ACC112 (cell line): ENCODE measurements around the gene MRPL36.

Experiments
- H2AFZ ChIP-seq: fragments of 200-600 bp; sonication (generic); one replicate; pipeline ENCODE4 v1.6.0; 2017; ENCODE audit warnings: antibody characterized with exemption, low read length; ENCODE audit not compliant: unreplicated experiment
- H3K27ac ChIP-seq: fragments of 200-600 bp; sonication (generic); 2 replicates; pipeline ENCODE4 v1.5.1; 2014; ENCODE audit warnings: low read depth, mild to moderate bottlenecking, antibody characterized with exemption, low read length, moderate library complexity
- H3K27me3 ChIP-seq: fragments of 200-600 bp; sonication (generic); 2 replicates; pipeline ENCODE4 v1.6.1; 2014; ENCODE audit warnings: mild to moderate bottlenecking, antibody characterized with exemption, low read length, moderate library complexity, mixed read lengths; ENCODE audit not compliant: insufficient read depth
- H3K36me3 ChIP-seq: fragments of 200-600 bp; sonication (generic); 2 replicates; pipeline ENCODE4 v1.6.1; 2016; ENCODE audit warnings: mild to moderate bottlenecking, antibody characterized with exemption, low read length, moderate library complexity, mixed read lengths; ENCODE audit not compliant: insufficient read depth
- H3K4me1 ChIP-seq: fragments of 200-600 bp; sonication (generic); one replicate; pipeline ENCODE4 v1.6.1; 2016; ENCODE audit warnings: low read length, mixed read lengths; ENCODE audit not compliant: insufficient read depth, unreplicated experiment, control insufficient read depth
- H3K4me3 ChIP-seq: fragments of 200-600 bp; sonication (generic); 2 replicates; pipeline ENCODE4 v1.5.1; 2014; ENCODE audit warnings: mild to moderate bottlenecking, low read depth, low read length
- H3K79me2 ChIP-seq: fragments of 200-600 bp; sonication (generic); one replicate; pipeline ENCODE4 v1.6.0; 2016; ENCODE audit warnings: low read length; ENCODE audit not compliant: control insufficient read depth, unreplicated experiment, insufficient read depth

The MRPL36 gene

DNA sequence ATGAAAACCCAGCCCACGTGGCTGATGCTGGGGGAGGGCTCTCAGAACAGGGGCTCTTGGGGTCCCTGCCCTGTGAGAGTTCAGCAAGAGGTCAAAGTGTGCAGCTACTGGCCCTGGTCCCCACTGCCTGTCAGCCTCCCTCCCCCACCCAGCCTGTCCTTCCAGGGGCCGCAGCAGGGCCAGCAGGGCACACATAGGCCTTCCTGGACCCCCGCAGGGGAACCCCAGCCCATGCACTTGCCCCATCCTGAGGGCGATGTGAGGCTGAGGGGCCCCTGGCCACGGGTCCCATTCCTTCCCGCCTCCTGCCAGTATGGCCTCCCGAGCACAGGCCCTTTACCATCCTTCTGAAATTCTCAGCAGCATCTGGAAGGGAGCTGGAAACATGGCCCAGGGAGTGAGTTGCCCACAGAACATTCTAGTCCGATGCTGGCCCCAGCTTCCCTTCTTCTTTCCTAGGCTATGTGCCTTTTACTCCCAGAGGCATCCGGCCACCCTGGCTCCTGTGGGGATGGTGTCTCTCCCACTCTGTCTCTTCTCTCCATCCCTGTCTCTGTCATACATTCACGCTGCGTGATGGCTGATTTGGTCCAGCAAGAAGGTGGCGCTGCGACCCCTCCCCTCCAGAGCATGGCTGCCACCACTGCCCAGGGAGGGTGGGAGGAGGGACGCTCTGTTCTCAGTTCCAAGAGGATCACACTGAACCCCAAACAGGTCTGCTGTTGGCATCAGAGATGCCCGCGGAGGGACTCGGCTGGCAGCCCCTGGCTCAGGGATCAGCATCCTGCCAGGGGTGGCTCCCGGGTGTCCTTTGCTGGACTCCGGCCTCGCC, 19.6 kb downstream of the MRPL36 start:
- H3K4me1 ChIP-seq: no peaks in the 10 kb centered on the region
- no peaks in the 10 kb centered on the region for H3K36me3 ChIP-seq
- H3K27ac ChIP-seq: no peak overlapping the region
- no peaks in the 10 kb centered on the region for H3K27me3 ChIP-seq
- H3K4me3 ChIP-seq: no peak overlapping the region
- peak overlapping the region; percentile 14 for H2AFZ ChIP-seq
- no peaks in the 10 kb centered on the region for H3K79me2 ChIP-seq

DNA sequence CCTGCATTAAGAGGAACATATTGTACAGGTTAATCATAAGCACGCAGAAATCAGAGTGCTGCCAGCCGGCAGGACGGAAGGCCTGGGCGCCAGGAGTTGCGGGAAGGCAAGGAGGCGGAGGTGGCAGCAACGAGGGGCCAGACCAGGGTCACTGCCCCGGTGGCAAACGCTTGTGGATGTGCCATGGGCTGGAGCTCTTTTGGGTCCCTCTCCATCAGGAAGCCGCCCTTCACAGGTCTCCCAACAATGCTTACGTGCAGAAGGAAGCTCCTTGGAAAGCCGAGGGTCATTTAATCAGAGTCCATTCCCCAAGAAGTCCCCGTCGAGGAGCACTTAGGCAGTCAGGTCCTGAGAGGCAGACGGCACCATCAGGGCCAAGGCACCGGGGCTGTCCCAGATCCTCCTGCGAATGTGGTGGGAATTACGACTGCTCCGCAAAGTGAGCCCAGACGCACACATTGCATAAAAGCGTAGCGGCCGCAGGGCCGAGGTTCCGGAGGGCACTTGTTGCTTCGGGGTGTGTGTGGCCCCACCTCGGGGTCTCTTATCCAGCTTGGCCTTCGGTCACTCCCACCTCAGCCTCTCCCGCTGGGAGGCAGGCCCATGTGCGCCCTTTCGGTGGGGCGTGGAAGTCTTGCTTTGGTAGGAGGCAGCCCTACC, 20.5 kb downstream of the MRPL36 start:
- Histone ChIP-seq H2AFZ (no peak overlapping the region), H3K27me3 (no peaks in the 10 kb centered on the region), H3K36me3 (no peaks in the 10 kb centered on the region), H3K4me3 (no peak overlapping the region), H3K27ac (no peak overlapping the region), H3K4me1 (no peaks in the 10 kb centered on the region), H3K79me2 (no peaks in the 10 kb centered on the region)

DNA sequence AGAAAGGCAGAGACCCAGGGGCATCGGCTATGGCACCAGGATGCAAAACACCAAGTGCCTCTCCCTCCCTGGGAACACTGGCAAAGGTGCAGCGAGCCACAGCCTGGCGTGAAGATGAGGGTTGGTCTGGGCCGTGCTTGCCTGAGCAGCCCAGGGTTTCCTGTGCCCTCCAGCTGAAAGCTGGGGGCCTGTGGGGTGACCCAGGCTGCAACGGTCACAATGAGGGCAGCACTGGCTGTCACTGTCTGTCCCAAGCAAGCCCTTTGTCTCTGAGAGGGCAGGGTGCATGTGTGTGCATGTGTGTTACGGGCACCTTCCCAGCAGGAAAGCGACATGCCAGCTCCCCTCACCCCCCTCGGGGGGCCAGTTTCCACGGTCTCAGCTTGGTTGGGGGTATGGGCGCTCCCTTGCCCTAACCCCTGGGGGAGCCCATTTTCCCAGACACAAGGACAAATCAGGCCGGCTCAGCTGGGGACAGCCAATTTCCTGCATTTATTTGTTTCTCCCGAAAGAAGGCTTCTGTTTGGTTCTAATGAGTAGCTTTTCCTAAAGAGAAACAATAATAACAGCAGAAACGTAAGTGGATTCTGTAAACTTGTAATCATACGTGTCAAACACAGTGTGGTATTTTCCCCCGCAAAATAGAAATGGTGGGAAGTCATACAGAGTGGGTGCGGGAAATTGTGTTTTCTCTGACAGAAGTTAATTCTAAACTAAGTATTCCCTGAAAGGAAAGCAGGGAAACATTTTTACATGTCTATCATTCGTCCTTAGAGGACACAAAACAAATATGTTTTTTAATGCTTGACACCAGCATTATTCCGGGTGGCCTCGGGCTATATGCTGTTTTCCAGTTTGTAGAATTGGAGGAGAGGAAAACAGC, 21.3 kb downstream of the MRPL36 start:
- Histone ChIP-seq H3K4me3 (no peak overlapping the region), H3K27ac (no peak overlapping the region), H3K36me3 (no peaks in the 10 kb centered on the region), H2AFZ (no peak overlapping the region), H3K4me1 (no peaks in the 10 kb centered on the region), H3K79me2 (no peaks in the 10 kb centered on the region), H3K27me3 (no peaks in the 10 kb centered on the region)

DNA sequence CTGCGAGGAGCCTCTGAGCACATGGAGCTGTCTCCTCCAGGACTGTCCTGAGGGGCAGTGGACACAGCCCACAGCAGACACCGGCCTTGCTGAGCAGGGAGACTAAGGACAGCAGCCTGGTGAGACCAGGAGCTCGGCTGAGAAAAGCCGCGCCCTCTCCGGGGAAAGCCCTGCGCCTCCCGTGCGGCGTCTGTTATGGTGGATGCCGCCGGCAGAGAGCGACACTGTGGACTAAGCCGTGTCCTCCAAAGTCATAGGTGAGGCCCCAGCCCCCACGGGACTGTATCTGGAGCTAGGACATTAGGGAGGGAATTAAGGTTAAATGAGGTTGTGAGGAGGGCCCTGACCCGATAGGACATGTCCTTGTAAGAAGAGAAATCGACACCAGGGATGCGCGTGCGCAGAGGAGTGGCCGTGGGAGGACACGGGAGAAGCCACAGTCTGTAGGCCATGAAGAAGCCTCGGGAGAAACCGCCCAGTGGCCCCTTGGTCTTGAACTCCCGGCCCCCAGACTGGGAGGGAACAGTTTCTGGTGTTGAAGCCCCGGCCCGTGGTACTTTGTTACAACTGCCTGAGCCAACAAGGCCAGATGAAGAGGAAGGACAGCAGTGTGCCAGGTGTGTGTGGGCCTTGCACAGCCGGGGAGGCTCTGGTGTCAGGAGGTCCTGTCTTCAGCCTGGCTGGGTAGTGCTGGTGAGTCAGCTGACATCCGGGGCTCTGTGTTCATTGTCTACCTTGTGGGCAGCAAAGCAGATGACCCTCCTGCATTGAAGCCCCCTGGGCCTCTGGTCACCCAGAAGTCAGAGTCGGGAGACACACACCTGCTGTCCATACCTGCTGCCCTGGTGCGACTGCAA, 22.1 kb downstream of the MRPL36 start:
- Histone ChIP-seq H3K4me1 (no peaks in the 10 kb centered on the region), H3K4me3 (no peak overlapping the region), H3K27ac (no peak overlapping the region), H3K36me3 (no peaks in the 10 kb centered on the region), H3K79me2 (no peaks in the 10 kb centered on the region), H2AFZ (no peak overlapping the region), H3K27me3 (peaks cover 4% of the 10 kb centered on the region; the same call in 1 of the 2 replicates)

DNA sequence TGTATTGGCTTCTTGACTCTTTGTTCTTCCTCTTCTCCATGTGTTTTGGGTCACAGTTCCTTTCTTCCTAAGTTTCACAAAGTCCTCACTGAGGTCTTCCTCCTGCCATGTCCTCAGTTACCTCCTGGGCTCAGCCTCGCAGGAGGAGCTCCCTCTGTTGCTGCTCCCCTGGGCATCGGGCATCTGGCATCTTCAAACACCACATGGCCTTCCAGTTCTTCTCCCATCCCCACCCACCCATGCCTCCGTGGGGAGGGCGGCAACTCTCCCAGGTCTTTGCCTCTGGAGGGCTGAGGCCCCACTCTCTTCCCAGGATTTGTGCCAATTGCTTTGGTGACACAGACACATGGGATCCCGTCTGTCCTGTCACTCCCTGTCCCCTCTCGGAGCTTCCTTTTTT, 22.8 kb downstream of the MRPL36 start:
- H3K36me3 ChIP-seq: no peaks in the 10 kb centered on the region
- H3K79me2 ChIP-seq: no peaks in the 10 kb centered on the region
- H2AFZ ChIP-seq: no peak overlapping the region
- H3K4me1 ChIP-seq: no peaks in the 10 kb centered on the region
- H3K27ac ChIP-seq: no peak overlapping the region
- peaks cover 4% of the 10 kb centered on the region; the same call in 1 of the 2 replicates for H3K27me3 ChIP-seq
- H3K4me3 ChIP-seq: no peak overlapping the region

DNA sequence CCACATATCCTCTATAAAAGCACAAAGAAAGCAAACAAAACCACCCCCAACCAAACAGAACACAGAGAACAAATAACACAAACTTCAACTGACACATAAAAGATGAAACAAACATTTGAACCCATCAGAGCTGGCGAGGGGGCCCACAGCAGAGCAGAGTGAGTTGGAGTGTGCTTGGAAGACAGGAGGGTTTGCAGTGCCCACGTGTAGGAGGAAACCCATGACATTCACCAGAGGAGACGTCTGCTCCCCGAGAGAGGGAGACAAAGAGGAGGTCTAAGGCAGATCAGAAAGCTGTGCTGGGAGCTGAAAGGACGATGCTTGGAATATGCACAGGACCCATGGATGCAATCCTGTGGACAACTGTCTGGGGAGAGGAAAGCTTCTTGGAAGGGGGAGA, 27.0 kb downstream of the MRPL36 start:
- Histone ChIP-seq H2AFZ (no peak overlapping the region), H3K79me2 (no peaks in the 10 kb centered on the region), H3K27me3 (peaks cover 19% of the 10 kb centered on the region), H3K27ac (no peak overlapping the region), H3K36me3 (no peaks in the 10 kb centered on the region), H3K4me1 (no peaks in the 10 kb centered on the region), H3K4me3 (no peak overlapping the region)

DNA sequence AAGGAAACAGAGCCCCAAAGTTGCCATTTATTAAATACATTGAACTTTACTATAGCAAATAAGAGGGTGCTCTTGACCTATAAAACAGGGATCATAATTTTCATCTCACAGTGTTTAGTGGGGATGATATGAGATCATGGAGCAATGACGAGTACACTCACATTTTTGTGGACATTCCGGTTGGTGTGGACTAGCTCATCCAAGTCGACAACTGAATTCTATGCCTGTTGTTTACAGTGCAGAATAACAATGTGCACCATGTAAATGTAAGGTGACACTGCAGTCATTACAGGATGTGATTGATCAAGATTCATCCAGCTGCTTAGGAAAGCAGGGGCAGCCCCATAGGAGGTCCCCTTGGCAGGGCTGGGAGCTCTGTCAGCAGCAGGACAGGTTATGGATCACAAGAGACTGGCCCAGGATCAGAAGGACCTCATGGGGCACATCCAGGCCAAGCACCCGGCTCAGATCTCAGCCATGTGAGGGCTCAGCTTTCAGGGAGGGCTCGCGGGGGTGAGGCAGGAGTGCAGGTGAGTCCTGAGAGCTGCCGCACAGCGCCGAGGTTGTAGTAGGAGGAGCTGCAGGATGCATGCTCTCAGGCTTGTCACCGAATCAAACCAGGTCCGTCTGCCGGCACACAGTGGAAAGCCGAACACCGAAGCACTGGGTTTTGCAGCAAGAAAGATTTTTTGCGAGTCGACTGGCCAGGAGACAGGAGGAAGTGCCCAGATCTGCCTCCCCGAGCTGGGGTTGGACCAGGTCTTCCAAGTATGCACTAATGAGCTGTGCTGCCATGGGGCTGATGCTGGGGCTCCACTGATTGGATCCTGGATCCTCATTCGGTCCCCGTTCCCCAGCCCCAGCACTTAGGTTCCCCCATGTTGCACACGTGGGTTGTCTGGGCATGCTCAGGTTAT, 28.2 kb downstream of the MRPL36 start:
- Histone ChIP-seq H3K27ac (no peak overlapping the region), H3K36me3 (no peaks in the 10 kb centered on the region), H3K4me3 (no peak overlapping the region), H3K79me2 (no peaks in the 10 kb centered on the region), H2AFZ (no peak overlapping the region), H3K27me3 (peaks cover 29% of the 10 kb centered on the region), H3K4me1 (no peaks in the 10 kb centered on the region)

DNA sequence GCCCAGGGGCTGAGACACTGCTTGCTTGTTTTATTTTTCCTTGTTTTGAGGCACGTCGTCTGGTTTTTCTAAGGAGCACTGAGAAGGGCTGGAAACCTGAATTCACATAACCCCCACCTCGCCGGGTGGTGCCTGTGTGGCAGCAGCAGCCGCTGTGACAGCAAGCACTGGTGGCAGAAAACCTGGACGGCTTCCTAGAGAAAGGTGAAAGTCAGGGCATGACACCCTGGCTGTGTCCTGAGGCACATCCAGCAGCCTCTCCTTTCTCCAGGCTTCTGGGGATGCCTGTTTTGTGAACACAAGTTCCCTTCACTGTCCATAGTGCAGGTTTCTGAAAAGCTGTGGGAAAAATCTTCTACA, 29.2 kb downstream of the MRPL36 start:
- Histone ChIP-seq H3K27me3 (peaks cover 30% of the 10 kb centered on the region), H2AFZ (no peak overlapping the region), H3K79me2 (no peaks in the 10 kb centered on the region), H3K4me1 (no peaks in the 10 kb centered on the region), H3K4me3 (no peak overlapping the region), H3K36me3 (no peaks in the 10 kb centered on the region), H3K27ac (no peak overlapping the region)

DNA sequence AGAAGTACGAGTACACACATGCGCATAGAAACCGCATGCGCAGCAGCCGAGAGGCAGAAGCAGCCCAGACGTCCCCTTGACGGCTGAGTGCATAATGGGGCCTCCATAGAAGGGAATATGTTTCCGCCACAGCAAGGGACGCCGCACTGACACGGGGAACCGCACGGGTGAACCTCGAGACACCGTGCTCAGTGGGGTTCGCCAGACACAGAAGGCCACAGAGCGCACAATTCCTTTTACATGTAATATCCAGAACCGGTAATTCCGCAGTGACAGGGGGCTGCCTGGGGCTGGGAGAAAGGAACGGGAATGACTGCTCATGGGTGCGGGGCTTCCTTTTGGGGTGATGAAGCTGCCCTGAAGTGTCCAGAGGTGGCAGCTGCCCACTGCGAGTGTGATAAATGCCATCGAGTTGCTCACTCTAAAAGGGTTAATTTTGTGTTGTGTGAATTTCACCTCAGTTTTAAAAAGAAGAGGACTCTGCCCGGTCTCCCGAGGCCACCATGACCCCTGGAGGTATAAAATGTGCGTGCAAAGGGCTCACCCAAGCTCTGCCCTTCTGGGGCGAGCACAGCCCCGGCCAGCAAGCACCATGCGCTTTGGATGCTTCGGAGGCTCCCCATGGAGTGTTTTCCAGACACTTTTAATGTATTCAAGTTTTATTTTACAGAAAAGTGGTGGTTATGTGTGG, 29.7 kb downstream of the MRPL36 start:
- H3K27ac ChIP-seq: no peak overlapping the region
- no peaks in the 10 kb centered on the region for H3K36me3 ChIP-seq
- H3K4me3 ChIP-seq: no peak overlapping the region
- no peaks in the 10 kb centered on the region for H3K79me2 ChIP-seq
- no peaks in the 10 kb centered on the region for H3K4me1 ChIP-seq
- H2AFZ ChIP-seq: no peak overlapping the region
- peaks cover 30% of the 10 kb centered on the region for H3K27me3 ChIP-seq
